HG02678 (cell line): ENCODE data around the gene HSPA1B.
"Not testable (repeated sequence)": the region's sequence is repeated elsewhere in the genome, so short reads cannot be mapped to it uniquely, and the experiment has no call there.

Experiments
- ATAC-seq: cut with Tn5 transposase; IDR thresholded peaks from one replicate; pipeline ENCODE4 v1.9.1; 2021; ENCODE audit warnings: mild to moderate bottlenecking, moderate library complexity; ENCODE audit not compliant: unreplicated experiment

Gene HSPA1B

GRCh38 chr6:31825553-31825952 is 2.0 kb upstream of the HSPA1B start:
- no peak for ATAC-seq

GRCh38 chr6:31826793-31827285 is 699 bp upstream of the HSPA1B start:
- peak; percentile 14 for ATAC-seq

- ATAC-seq = no peak
These were observed 2.2 kb downstream of the HSPA1B start for GRCh38 chr6:31829633-31830283.

- ATAC-seq = no peak
These were observed 3.4 kb downstream of the HSPA1B start for GRCh38 chr6:31830886-31831335.

- ATAC-seq = no peak
These were observed 4.0 kb downstream of the HSPA1B start for GRCh38 chr6:31831350-31832215.

- peak; percentile 49 for ATAC-seq
These were observed 7.1 kb downstream of the HSPA1B start for GRCh38 chr6:31834367-31835250.

GRCh38 chr6:31836047-31836473 is 8.5 kb downstream of the HSPA1B start:
- no peak for ATAC-seq

GRCh38 chr6:31836474-31837368 is 9.2 kb downstream of the HSPA1B start:
- ATAC-seq = no peak

GRCh38 chr6:31837369-31838113 is 10.0 kb downstream of the HSPA1B start:
- ATAC-seq = no peak

GRCh38 chr6:31838114-31838553 is 10.6 kb downstream of the HSPA1B start:
- ATAC-seq = not testable (repeated sequence)

GRCh38 chr6:31838968-31839367 is 11.4 kb downstream of the HSPA1B start:
- no peak for ATAC-seq

GRCh38 chr6:31839779-31840126 is 12.2 kb downstream of the HSPA1B start:
- not testable (repeated sequence) for ATAC-seq

- no peak for ATAC-seq
These were observed 14.5 kb downstream of the HSPA1B start for GRCh38 chr6:31842053-31842452.

- ATAC-seq = no peak
These were observed 17.0 kb downstream of the HSPA1B start for GRCh38 chr6:31844507-31844906.

GRCh38 chr6:31847276-31847978 is 19.9 kb downstream of the HSPA1B start:
- no peak for ATAC-seq

- ATAC-seq = no peak
These were observed 23.4 kb downstream of the HSPA1B start for GRCh38 chr6:31850765-31851484.

- no peak for ATAC-seq
These were observed 23.9 kb downstream of the HSPA1B start for GRCh38 chr6:31851485-31851832.
